K562 (cell line): ENCODE data around the gene SLC22A1. TPM values are rescaled to one million over a fixed set of nuclear protein-coding genes. Genes with fewer than 3 reads are reported as not detected.

Source experiments
- ATAC-seq: fragments of 200-7000 bp; cut with Tn5 transposase; 3 replicates; pipeline ENCODE4 v1.9.1; 2020; ENCODE audit warnings: moderate library complexity
- BruUV-seq: library from RNA; stranded (reverse); fragments of 400-500 nt; replicated peaks from 2 replicates; lab custom pipeline; 2021; lab: Mats Ljungman, UMichigan
- CTCF ChIA-PET: fragments of 300-600 bp; formaldehyde crosslinking; extraction: SDS; loops from one replicate; lab custom pipeline; 2021; ENCODE audit warnings: low intra/inter-chr PET ratio; lab: Yijun Ruan, JAX
- POLR2A ChIA-PET: fragments of 300-600, 350-650 bp; sonication (Branson Sonifier 250); formaldehyde crosslinking; extraction: SDS; loops from one replicate; lab custom pipeline; 2021; ENCODE audit warnings: antibody characterized with exemption, inconsistent platforms; lab: Yijun Ruan, JAX
- DNase-seq, 4 experiments: peaks; one replicate each; pipeline versions ENCODE4 v3.0.0 to v3.0.0-alpha.2; 2011 to 2018; ENCODE audit warnings: low spot score in 3 of 4, mixed read lengths in 3 of 4; ENCODE audit errors: extremely low read depth in 1 of 4
- FAIRE-seq: peaks from 2 replicates; lab custom pipeline; 2011; peaks lifted over from hg19 to GRCh38; lab: Jason Lieb, UNC
- H2AFZ ChIP-seq: 2 replicates; pipeline ENCODE4 v1.6.0; 2011; ENCODE audit warnings: low read depth, low read length, control low read depth, inconsistent platforms
- H3K27ac ChIP-seq: fragments of 200-600 bp; 3 replicates; pipeline ENCODE4 v1.8.0; 2011; ENCODE audit warnings: low read depth, mild to moderate bottlenecking, control low read depth, inconsistent platforms, low read length, moderate library complexity, mixed read lengths; ENCODE audit errors: extremely low read depth
- H3K27me3 ChIP-seq, 2 experiments: fragments of 300-600 bp in 1 of 2; 2 replicates in 1 of 2; 3 replicates in 1 of 2; pipeline versions ENCODE4 v1.6.0 to v1.8.0; 2011; ENCODE audit warnings: inconsistent platforms in 2 of 2, low read length in 2 of 2, mild to moderate bottlenecking in 1 of 2, mixed read lengths in 1 of 2, moderate library complexity in 1 of 2; ENCODE audit not compliant: control insufficient read depth in 2 of 2, insufficient read depth in 2 of 2
- H3K36me3 ChIP-seq: fragments of 300-600 bp; 3 replicates; pipeline ENCODE4 v1.8.0; 2011; ENCODE audit warnings: mild to moderate bottlenecking, low read length, inconsistent platforms; ENCODE audit not compliant: control insufficient read depth, insufficient read depth
- H3K4me1 ChIP-seq, 2 experiments: fragments of 200-600 bp in 1 of 2; replicated peaks in 1 of 2; 2 replicates in 1 of 2; 3 replicates in 1 of 2; pipeline versions ENCODE4 v1.5.1 to v1.8.0; 2011; ENCODE audit warnings: inconsistent platforms in 2 of 2, low read length in 2 of 2, mild to moderate bottlenecking in 1 of 2, mixed read lengths in 1 of 2, moderate library complexity in 1 of 2; ENCODE audit not compliant: control insufficient read depth in 2 of 2, insufficient read depth in 2 of 2
- H3K4me2 ChIP-seq: 2 replicates; pipeline ENCODE4 v1.6.1; 2011; ENCODE audit warnings: low read length, control low read depth, inconsistent platforms, mixed read lengths; ENCODE audit not compliant: insufficient read depth
- H3K4me3 ChIP-seq: fragments of 200-600 bp; sonication (generic), shearing (Covaris generic); 2 replicates; pipeline ENCODE4 v1.5.1; 2016; ENCODE audit warnings: control low read depth, inconsistent platforms
- H3K79me2 ChIP-seq: fragments of 200-600 bp; 3 replicates; pipeline ENCODE4 v1.8.0; 2011; ENCODE audit warnings: low read length, inconsistent platforms; ENCODE audit not compliant: control insufficient read depth, insufficient read depth
- H3K9ac ChIP-seq, 2 experiments: 2 replicates each; pipeline versions ENCODE4 v1.6.0 to v1.6.1; 2011; ENCODE audit warnings: low read depth in 2 of 2, low read length in 2 of 2, control low read depth in 1 of 2, inconsistent platforms in 1 of 2, mild to moderate bottlenecking in 1 of 2, mixed read lengths in 1 of 2; ENCODE audit not compliant: insufficient read depth in 1 of 2
- H3K9me1 ChIP-seq: one replicate; pipeline ENCODE4 v1.6.0; 2011; ENCODE audit warnings: inconsistent platforms, mild to moderate bottlenecking, low read length, moderate library complexity; ENCODE audit not compliant: control insufficient read depth, insufficient read depth
- H3K9me3 ChIP-seq: replicated peaks from 2 replicates; pipeline ENCODE4 v1.5.1; 2011; ENCODE audit warnings: low read depth, low read length, inconsistent platforms; ENCODE audit not compliant: control insufficient read depth, insufficient read depth
- H4K20me1 ChIP-seq: replicated peaks from 2 replicates; pipeline ENCODE4 v1.6.1; 2011; ENCODE audit warnings: low read length, inconsistent platforms, mixed read lengths; ENCODE audit not compliant: control insufficient read depth, insufficient read depth
- GATAD2B ChIP-seq: fragments of 450-650 bp; IDR thresholded peaks from 2 replicates; pipeline ENCODE4 v1.6.1; 2017; ENCODE audit warnings: mild to moderate bottlenecking, borderline replicate concordance
- MTA1 ChIP-seq: fragments of 450-650 bp; IDR thresholded peaks from 2 replicates; pipeline ENCODE4 v1.6.1; 2017; ENCODE audit warnings: borderline replicate concordance
- MXD1 ChIP-seq: fragments of 250-450 bp; sonication (Bioruptor Pico); IDR thresholded peaks from 2 replicates; pipeline ENCODE4 v1.8.0; 2021; ENCODE audit warnings: borderline replicate concordance, mild to moderate bottlenecking, moderate library complexity; ENCODE audit not compliant: poor library complexity, severe bottlenecking
- POLR2G ChIP-seq: fragments of 200-400 bp; formaldehyde crosslinking; IDR thresholded peaks from 2 replicates; pipeline ENCODE4 v1.6.1; 2017; ENCODE audit warnings: low read depth, mild to moderate bottlenecking, antibody characterized with exemption, low read length, moderate library complexity
- SIN3A ChIP-seq, 2 experiments: fragments of 150-350 bp in 1 of 2; IDR thresholded peaks; 2 replicates each; pipeline ENCODE4 v1.6.1; 2011 to 2016; ENCODE audit warnings: borderline replicate concordance in 2 of 2, low read depth in 2 of 2, low read length in 2 of 2, mild to moderate bottlenecking in 2 of 2, moderate library complexity in 2 of 2; ENCODE audit not compliant: control insufficient read depth in 1 of 2
- ZNF121 ChIP-seq: sonication (generic); formaldehyde crosslinking; conservative IDR thresholded peaks from 2 replicates; pipeline ENCODE4 v1.8.0; 2022; ENCODE audit warnings: missing genetic modification reagents
- WGBS: fragments of 100-300 bp; shearing (Covaris generic); methylation state at CpG from one replicate; pipeline ENCODE4 v1.1.6; 2016; ENCODE audit warnings: low coverage, mixed read lengths; ENCODE audit not compliant: insufficient coverage; ENCODE audit errors: missing lambda C conversion rate; 5-methylcytosine and 5-hydroxymethylcytosine counted together
- in situ Hi-C: fragments of 300-500 bp; cut with MboI; formaldehyde crosslinking; loops from 4 replicates; pipeline ENCODE4 v1.15.0; 2018; ENCODE audit warnings: inconsistent platforms, mixed read lengths
- intact Hi-C: fragments of 100-400 bp; cut with micrococcal nuclease; formaldehyde crosslinking; loops from 2 replicates; pipeline ENCODE4 v1.14.2; 2022
- polyA plus RNA-seq, 8 experiments: library from polyadenylated mRNA; depleted of rRNA in 4 of 8; stranded (reverse) in 5 of 8; unstranded in 3 of 8; fragments of >200 nt; fragmentation: Nextera tagmentation in 2 of 8; fragmentation: Illumina TruSeq in 1 of 8; extraction: Ambion mirVana in 2 of 8; extraction: Trizol in 1 of 8; gene quantifications; 2 replicates each; pipeline versions ENCODE4 v1.2.1 to v1.2.3, GENCODE V29; 2011 to 2014; ENCODE audit warnings: inconsistent platforms in 1 of 8, missing spikeins in 1 of 8
- total RNA-seq, 7 experiments: library from RNA; depleted of rRNA in 6 of 7; stranded (reverse); fragments of >200 nt in 6 of 7; fragmentation: Illumina TruSeq in 2 of 7; extraction: Trizol in 2 of 7; gene quantifications; 2 replicates each; pipeline versions ENCODE4 v1.2.1 to v1.2.3, GENCODE V29; 2011 to 2021; ENCODE audit warnings: low replicate concordance in 1 of 7
- TF ChIP-seq, protein P1 (sequence below): fragments of 450-650 bp; formaldehyde crosslinking; IDR thresholded peaks from 2 replicates; pipeline ENCODE4 v1.4.0; 2020; ENCODE audit warnings: mild to moderate bottlenecking, mixed read lengths

SLC22A1 gene
- total and polyA plus RNA-seq, 9 of the 15 experiments (the other 6 are each of a cell fraction or from before 2014, with no cell fraction given), result 0.11 to 0.60 (median 0.26) TPM; not detected in 4

DNA sequence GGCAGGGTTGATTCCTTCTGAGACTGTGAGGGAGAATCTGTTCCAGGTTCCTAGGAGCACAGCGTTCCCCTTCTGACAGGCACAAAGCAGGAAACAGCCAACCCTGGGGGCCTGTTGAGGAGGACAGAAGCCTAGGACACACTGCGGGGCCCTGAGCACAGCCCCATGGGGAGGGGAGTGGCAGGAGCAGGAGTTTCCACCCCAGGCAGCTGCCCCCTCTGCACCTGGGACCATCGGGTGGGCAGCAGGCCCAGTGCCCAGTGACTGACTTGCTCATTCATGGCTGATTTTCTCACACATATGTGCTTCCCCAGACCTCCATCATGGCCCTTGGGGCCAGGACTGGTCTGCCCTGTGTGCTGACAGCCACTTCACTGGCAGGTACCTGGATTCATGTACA is 6.2 kb upstream of the SLC22A1 start:
- Histone ChIP-seq H3K36me3 (no peaks in the 10 kb centered on the region), H3K9ac (no peak overlapping the region), H4K20me1 (no peaks in the 10 kb centered on the region), H3K4me1 (peaks cover 0 to 3% of the 10 kb centered on the region in 2 experiments; a peak in 1 of 5 replicates), H3K4me2 (no peak overlapping the region), H3K27me3 (no peaks in the 10 kb centered on the region), H3K9me3 (no peaks in the 10 kb centered on the region; the same call in 1 of the 2 replicates), H3K9me1 (no peaks in the 10 kb centered on the region), H2AFZ (no peak overlapping the region), H3K4me3 (no peak overlapping the region), H3K79me2 (no peaks in the 10 kb centered on the region), H3K27ac (no peak overlapping the region)
- CTCF ChIA-PET, result no interaction called here
- in situ Hi-C loops (no loop called here), intact Hi-C loops (no loop called here)
- ATAC-seq (no peak), DNase-seq (no peak), FAIRE-seq (no peak)
- POLR2A ChIA-PET, result interaction anchor here (0.6 to 1.1 kb wide), 2 partner anchors 16 to 394 kb away, joined by 3 to 4 read pairs; no protein-coding TSS in a partner anchor
- WGBS, result 53% methylated on average over 3 of the region's 3 CpGs
- no TSS peak for BruUV-seq
- TF ChIP-seq POLR2G, result 0 out of 2 replicates have a peak, but pooled peaks have one; percentile 29
- no peak for TF ChIP-seq GATAD2B

DNA sequence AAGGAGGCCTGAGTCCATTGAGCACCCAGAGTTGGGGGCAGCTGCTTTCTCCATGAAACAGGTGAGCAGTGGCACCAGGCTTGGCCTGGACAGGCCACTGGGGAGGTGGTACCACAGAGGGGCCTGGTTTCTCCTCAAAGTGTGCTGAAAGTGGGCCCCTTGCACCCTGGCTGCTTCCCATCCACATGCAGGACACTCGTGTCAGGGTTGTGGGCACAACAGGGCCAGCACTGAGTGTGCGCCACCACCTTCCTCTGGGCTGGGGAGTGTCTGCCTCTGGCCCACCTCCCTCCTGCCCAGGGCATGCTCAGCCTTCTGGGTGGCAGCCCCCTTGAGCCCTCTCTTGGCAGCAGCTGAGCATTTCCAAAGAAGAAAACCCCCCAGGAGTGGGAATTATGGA is 5.2 kb upstream of the SLC22A1 start:
- FAIRE-seq (no peak), DNase-seq (no peak), ATAC-seq (no peak)
- Histone ChIP-seq H3K27me3 (no peaks in the 10 kb centered on the region), H3K9me3 (no peaks in the 10 kb centered on the region; the same call in 1 of the 2 replicates), H3K9me1 (no peaks in the 10 kb centered on the region), H2AFZ (no peak overlapping the region), H3K4me2 (no peak overlapping the region), H3K27ac (no peak overlapping the region), H3K79me2 (no peaks in the 10 kb centered on the region), H4K20me1 (no peaks in the 10 kb centered on the region), H3K9ac (no peak overlapping the region), H3K4me1 (peaks cover 0 to 3% of the 10 kb centered on the region in 2 experiments; a peak in 1 of 5 replicates), H3K4me3 (no peak overlapping the region), H3K36me3 (no peaks in the 10 kb centered on the region)
- intact Hi-C loops (no loop called here), in situ Hi-C loops (no loop called here)
- TF ChIP-seq MXD1 (CRISPR knock-in tag) (no peak), MTA1 (no peak), ZNF121 (CRISPR knock-in tag) (no peak), SIN3A (IDR thresholded peaks at IDR 0.05; ENCODE audit: borderline replicate concordance in 2 of 2, control insufficient read depth in 1 of 2, low read depth in 2 of 2, low read length in 2 of 2) (no peak)
- TF ChIP-seq, protein P1, sequence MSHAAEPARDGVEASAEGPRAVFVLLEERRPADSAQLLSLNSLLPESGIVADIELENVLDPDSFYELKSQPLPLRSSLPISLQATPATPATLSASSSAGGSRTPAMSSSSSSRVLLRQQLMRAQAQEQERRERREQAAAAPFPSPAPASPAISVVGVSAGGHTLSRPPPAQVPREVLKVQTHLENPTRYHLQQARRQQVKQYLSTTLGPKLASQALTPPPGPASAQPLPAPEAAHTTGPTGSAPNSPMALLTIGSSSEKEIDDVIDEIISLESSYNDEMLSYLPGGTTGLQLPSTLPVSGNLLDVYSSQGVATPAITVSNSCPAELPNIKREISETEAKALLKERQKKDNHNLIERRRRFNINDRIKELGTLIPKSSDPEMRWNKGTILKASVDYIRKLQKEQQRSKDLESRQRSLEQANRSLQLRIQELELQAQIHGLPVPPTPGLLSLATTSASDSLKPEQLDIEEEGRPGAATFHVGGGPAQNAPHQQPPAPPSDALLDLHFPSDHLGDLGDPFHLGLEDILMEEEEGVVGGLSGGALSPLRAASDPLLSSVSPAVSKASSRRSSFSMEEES (CRISPR knock-in tag), result no peak
- WGBS, result 58% methylated on average over 2 of the region's 2 CpGs
- ChIA-PET CTCF (no interaction called here), POLR2A (interaction anchor here (0.9 kb wide), 1 partner anchor 8 kb away, joined by 3 read pairs; no protein-coding TSS in a partner anchor)
- no TSS peak for BruUV-seq
